Stimulated activated naive B cell treated with anti-CD40 and anti-IgM and Interleukin-4, amounts not matched to agents 10 μg/mL and 1 μg/mL and 100 μg/mL, for 72 hours (primary cell): Measurements from ENCODE around the gene SPEF2.

Source experiments
- ATAC-seq, 2 donors: fragments of 150-1000 bp; cut with Tn5 transposase; replicated peaks; 2 replicates each; pipeline ENCODE4 v1.10.0; 2021; ENCODE audit warnings: moderate library complexity in 1 of 2
- DNase-seq: peaks from one replicate; pipeline ENCODE4 v3.0.0; 2021
- H3K27ac Mint-ChIP-seq: one replicate; pipeline ENCODE4 v1.8.0; 2022; ENCODE audit warnings: mild to moderate bottlenecking, mixed read lengths
- H3K27me3 Mint-ChIP-seq, 2 donors: one replicate each; pipeline ENCODE4 v1.8.0; 2022; ENCODE audit warnings: mixed read lengths in 2 of 2
- H3K36me3 Mint-ChIP-seq, 2 donors: one replicate each; pipeline ENCODE4 v1.8.0; 2022; ENCODE audit warnings: mixed read lengths in 2 of 2, mild to moderate bottlenecking in 1 of 2
- H3K4me1 Mint-ChIP-seq, 2 donors: one replicate each; pipeline ENCODE4 v1.8.0; 2022; ENCODE audit warnings: mixed read lengths in 2 of 2, mild to moderate bottlenecking in 1 of 2
- H3K4me3 Mint-ChIP-seq, 2 donors: one replicate each; pipeline ENCODE4 v1.8.0; 2022; ENCODE audit warnings: mild to moderate bottlenecking in 2 of 2, mixed read lengths in 2 of 2, moderate library complexity in 1 of 2
- H3K9me3 Mint-ChIP-seq, 2 donors: one replicate each; pipeline ENCODE4 v1.8.0; 2022; ENCODE audit warnings: mixed read lengths in 2 of 2, mild to moderate bottlenecking in 1 of 2

Gene SPEF2

DNA sequence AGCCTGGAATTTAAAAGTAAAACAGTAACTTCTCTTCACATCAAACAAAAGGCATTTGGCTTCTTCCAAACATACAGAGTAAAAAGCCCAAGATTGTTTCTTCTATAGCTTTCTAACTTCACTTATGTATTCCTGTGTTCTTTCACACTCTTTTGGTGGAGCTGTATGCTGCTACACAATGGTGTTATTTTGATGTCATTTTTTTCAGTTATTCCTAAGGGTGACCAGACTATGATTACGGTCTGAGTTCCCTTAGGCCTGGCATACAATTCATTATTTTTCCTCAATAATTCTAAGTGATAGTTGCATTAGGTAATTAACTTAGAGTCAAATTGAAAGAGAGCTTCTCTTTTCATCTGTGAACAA, 172.8 kb downstream of the SPEF2 start:
- no peak for DNase-seq
- Mint-ChIP-seq H3K36me3 (no peaks in the 10 kb centered on the region), H3K9me3 (no peaks in the 10 kb centered on the region), H3K4me3 (no peak overlapping the region), H3K27ac (no peak overlapping the region), H3K4me1 (peaks cover 0 to 15% of the 10 kb centered on the region in 2 donors), H3K27me3 (no peaks in the 10 kb centered on the region)
- ATAC-seq = no peak

DNA sequence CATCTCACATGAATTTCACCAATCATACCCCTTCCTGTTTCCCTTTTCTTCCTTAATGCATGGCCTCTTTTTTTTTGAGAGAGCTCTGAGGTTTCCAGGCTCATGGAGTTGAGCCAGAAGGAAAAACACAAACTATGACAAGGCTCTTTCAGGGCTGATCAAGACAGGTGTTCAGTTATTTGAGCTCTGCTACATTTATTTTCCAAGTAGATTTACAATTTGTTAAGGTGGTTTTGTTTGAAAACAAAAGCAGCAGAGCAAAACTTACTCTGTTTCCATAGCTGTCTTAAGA, 176.6 kb downstream of the SPEF2 start:
- no peak for ATAC-seq
- no peak overlapping the region for H3K4me3 Mint-ChIP-seq
- no peaks in the 10 kb centered on the region for H3K27me3 Mint-ChIP-seq
- peaks cover 4 to 19% of the 10 kb centered on the region in 2 donors for H3K4me1 Mint-ChIP-seq
- H3K27ac Mint-ChIP-seq = no peak overlapping the region
- no peaks in the 10 kb centered on the region for H3K36me3 Mint-ChIP-seq
- H3K9me3 Mint-ChIP-seq = no peaks in the 10 kb centered on the region
- no peak for DNase-seq

- Mint-ChIP-seq H3K27ac (no peak overlapping the region), H3K27me3 (no peaks in the 10 kb centered on the region), H3K4me3 (no peak overlapping the region), H3K9me3 (no peaks in the 10 kb centered on the region), H3K36me3 (no peaks in the 10 kb centered on the region), H3K4me1 (peaks cover 4 to 19% of the 10 kb centered on the region in 2 donors)
- ATAC-seq (no peak), DNase-seq (no peak)
These were observed 177.2 kb downstream of the SPEF2 start for GRCh38 chr5:35794684-35795375.

GRCh38 chr5:35799181-35799580, 181.5 kb downstream of the SPEF2 start:
- no peaks in the 10 kb centered on the region for H3K9me3 Mint-ChIP-seq
- H3K27ac Mint-ChIP-seq = no peak overlapping the region
- DNase-seq = no peak
- H3K4me1 Mint-ChIP-seq = peaks cover 8 to 14% of the 10 kb centered on the region in 2 donors
- H3K27me3 Mint-ChIP-seq = no peaks in the 10 kb centered on the region
- no peak overlapping the region for H3K4me3 Mint-ChIP-seq
- H3K36me3 Mint-ChIP-seq = no peaks in the 10 kb centered on the region
- ATAC-seq = no peak

DNA sequence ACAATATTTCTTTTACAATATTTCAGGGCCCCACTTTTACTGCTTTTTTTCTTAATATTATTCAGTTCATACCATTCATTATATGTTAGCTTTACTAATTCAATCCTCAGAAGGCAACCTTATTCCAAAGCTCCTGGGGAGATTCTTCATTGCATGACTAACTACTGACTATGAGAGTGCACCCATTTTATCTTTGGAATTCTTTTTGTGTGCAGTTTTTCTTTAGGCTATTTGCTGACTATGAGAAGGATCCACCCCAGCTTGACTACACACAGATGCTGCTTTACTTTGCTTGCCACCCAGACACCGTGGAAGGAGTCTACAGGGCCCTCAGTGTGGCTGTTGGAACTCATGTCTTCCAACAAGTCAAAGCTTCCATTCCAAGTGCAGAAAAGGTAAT, 182.1 kb downstream of the SPEF2 start:
- Mint-ChIP-seq H3K4me1 (peaks cover 11 to 17% of the 10 kb centered on the region in 2 donors), H3K27me3 (no peaks in the 10 kb centered on the region), H3K36me3 (no peaks in the 10 kb centered on the region), H3K9me3 (no peaks in the 10 kb centered on the region), H3K4me3 (no peak overlapping the region), H3K27ac (no peak overlapping the region)
- DNase-seq (no peak), ATAC-seq (no peak)

DNA sequence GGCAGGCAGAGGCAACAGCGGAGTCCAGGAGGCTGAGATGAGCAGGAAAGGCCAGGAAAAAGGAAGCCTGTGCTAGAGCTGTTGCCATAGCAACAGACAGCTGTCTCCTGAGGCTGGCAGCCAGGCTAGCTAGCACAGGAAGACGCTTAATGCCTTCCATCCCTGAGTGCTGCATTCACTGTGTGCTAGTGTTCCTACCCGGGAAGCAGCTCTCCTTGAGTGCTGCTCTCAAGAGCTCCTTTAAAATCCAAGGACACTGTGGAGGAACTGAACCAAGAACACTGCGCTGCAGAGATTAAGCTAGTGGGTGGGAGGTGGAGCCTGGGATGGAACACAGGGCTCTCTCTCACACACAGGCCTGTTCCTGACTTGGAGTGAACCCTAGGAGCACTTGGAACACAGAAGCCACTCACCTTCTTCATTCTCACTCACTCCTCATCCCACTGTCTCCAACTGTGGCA, 185.6 kb downstream of the SPEF2 start:
- DNase-seq (no peak), ATAC-seq (no peak)
- Mint-ChIP-seq H3K27ac (no peak overlapping the region), H3K4me1 (peaks cover 7 to 9% of the 10 kb centered on the region in 2 donors), H3K4me3 (no peak overlapping the region), H3K9me3 (no peaks in the 10 kb centered on the region), H3K27me3 (no peaks in the 10 kb centered on the region), H3K36me3 (no peaks in the 10 kb centered on the region)

GRCh38 chr5:35804201-35804653, 186.6 kb downstream of the SPEF2 start:
- DNase-seq = no peak
- no peak for ATAC-seq
- Mint-ChIP-seq H3K27ac (no peak overlapping the region), H3K9me3 (no peaks in the 10 kb centered on the region), H3K27me3 (no peaks in the 10 kb centered on the region), H3K4me1 (peaks cover 7 to 9% of the 10 kb centered on the region in 2 donors), H3K36me3 (no peaks in the 10 kb centered on the region), H3K4me3 (no peak overlapping the region)

- Mint-ChIP-seq H3K27me3 (no peaks in the 10 kb centered on the region), H3K4me3 (no peak overlapping the region), H3K27ac (no peak overlapping the region), H3K36me3 (no peaks in the 10 kb centered on the region), H3K9me3 (no peaks in the 10 kb centered on the region), H3K4me1 (peaks cover 7 to 9% of the 10 kb centered on the region in 2 donors)
- ATAC-seq = no peak
- DNase-seq = no peak
These were observed 187.2 kb downstream of the SPEF2 start for GRCh38 chr5:35804841-35805240.

DNA sequence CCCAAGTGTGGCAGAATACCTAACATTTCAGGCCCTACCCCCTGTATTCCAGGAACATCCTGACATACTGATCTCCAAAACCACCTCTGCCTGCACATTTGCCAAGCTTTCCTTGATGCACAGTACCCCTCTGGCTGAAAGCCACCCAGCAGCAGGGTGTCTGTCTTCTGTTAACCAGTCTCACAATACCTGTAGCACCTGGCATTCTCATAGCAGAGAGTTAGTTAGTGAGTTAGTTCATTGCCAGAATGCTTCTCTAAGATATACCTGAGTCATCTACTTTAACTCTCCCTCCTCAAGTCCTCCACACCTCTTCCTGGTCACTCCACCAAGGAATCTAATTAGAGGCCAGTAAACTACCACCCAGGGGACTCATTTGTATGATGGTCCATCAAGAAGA, 192.9 kb downstream of the SPEF2 start:
- no peaks in the 10 kb centered on the region for H3K36me3 Mint-ChIP-seq
- H3K27me3 Mint-ChIP-seq = no peaks in the 10 kb centered on the region
- no peak overlapping the region for H3K4me3 Mint-ChIP-seq
- H3K9me3 Mint-ChIP-seq = no peaks in the 10 kb centered on the region
- no peaks in the 10 kb centered on the region for H3K4me1 Mint-ChIP-seq
- DNase-seq (no peak), ATAC-seq (no peak)
- no peak overlapping the region for H3K27ac Mint-ChIP-seq

DNA sequence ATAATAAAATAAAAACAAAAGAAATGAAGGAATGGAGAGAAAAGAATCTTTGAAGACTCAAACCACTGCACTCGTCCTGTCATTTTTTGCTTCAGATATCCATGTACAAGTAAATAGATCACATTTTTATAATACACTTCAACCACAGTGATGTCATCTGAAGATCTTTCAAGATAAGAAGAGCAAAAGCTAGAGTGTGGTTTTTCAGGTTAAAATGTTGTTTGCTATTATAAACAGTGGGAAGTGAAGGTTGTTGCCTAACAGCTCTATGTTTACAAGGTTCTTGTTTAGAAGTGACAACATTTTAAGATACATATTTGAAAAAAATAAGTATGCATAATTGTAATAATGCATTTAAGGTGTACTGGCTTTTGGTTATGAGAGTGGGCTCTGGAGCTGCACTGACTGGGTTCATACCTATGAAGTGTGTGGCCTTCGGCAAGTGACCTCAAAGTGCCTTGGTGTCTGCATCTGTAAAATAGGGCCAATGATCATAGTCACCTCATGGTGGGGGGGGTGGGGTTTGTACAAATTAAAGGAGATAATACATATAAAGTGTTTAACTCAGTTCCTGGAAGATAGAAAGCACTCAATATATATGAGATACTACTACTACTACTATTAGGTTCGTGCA, 193.6 kb downstream of the SPEF2 start:
- no peak for DNase-seq
- no peaks in the 10 kb centered on the region for H3K9me3 Mint-ChIP-seq
- H3K4me3 Mint-ChIP-seq = no peak overlapping the region
- H3K27me3 Mint-ChIP-seq = no peaks in the 10 kb centered on the region
- H3K36me3 Mint-ChIP-seq = no peaks in the 10 kb centered on the region
- no peak overlapping the region for H3K27ac Mint-ChIP-seq
- ATAC-seq = no peak
- no peaks in the 10 kb centered on the region for H3K4me1 Mint-ChIP-seq

DNA sequence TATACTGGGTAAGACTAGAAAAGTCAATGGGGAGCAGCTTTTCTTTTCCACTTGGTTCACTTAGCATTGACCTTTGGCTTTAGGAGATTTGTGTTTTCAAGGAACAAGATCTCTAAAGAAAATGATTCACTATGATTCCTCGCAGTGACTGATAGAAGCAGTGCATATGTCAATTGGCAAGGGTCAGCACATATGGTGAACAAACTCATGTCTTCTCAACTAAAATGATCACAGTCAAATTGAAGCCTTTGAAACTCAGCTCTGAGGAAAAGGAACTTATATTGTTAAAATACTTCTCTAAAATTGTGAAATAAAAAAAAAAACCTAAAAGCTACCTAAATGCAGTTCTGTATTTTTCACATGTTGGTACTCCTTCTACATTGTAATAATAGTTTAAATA, 195.9 kb downstream of the SPEF2 start:
- Mint-ChIP-seq H3K27ac (no peak overlapping the region), H3K4me3 (no peak overlapping the region), H3K9me3 (no peaks in the 10 kb centered on the region), H3K27me3 (no peaks in the 10 kb centered on the region), H3K4me1 (no peaks in the 10 kb centered on the region), H3K36me3 (no peaks in the 10 kb centered on the region)
- DNase-seq (no peak), ATAC-seq (no peak)

DNA sequence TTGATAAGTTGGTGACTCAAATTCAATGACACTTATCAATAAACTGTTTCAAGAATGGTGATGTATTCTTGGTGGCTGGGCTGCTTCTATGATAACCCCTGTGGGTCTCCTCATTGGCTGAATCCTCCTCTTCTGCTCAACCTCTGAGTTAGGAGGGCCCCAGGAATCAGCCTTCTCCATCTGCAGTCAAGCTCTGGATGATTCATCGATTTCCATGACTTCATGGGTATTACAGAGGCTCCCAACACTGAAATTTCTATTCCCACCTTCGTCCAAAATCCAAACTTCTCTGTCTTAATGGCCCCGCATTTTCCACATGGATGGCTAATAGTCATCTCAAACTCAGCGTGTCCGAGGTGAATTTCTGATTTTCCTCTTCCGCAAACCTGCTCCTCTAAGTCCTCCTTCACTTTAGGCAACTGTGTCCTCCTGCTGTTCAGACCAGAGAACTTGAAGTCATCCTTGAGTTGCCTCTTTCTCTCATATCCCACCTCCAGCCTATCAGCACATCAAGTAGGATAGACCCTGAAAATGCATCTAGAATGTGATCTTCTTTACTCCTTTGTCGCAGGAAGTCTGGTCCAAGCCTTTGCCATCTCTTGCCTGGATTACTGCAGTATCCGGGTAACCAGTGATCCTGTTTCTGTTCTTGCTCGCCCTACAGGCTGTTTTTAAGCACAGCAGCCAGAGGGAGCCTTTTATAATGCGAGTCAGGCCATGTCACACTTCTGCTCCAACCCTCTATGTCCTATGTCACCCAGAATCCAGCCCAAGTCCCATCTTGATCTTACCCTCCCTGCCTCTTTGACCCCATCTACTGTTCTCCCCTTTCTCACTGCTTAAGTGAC, 197.7 kb downstream of the SPEF2 start:
- no peak for DNase-seq
- Mint-ChIP-seq H3K9me3 (no peaks in the 10 kb centered on the region), H3K4me1 (peaks cover 0 to 1% of the 10 kb centered on the region in 2 donors), H3K27me3 (no peaks in the 10 kb centered on the region), H3K27ac (no peak overlapping the region), H3K4me3 (no peak overlapping the region), H3K36me3 (no peaks in the 10 kb centered on the region)
- ATAC-seq = peak; percentile 38 to 50

DNA sequence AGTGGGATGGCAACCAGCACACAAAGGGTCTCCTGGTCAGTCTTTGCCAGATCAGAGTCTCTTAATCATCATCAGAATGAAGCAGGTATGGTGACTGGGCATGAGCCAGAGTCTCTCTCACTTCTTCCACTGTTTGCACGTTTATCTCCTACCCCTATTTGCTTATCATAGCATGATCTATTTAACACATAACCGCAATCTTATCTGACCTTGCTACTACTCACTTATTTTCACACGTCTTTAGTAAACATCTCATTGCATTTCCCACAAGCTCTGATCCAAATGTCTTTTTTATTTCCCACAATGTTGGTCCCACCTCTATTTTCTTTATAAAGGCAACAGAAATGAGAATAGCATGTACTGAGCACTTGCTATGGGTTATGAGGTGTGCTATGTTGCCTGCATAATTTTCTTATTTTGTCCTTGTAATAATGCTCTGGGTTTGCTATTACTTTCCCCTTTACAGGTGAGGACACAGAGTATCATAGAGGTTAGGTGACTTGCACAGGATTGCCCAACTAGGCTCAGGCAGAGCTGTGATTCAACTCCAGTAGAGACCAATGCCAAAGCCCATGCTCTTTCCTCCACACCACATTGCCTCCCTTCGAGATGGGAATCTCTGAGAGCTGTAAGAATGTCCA, 199.3 kb downstream of the SPEF2 start:
- DNase-seq (no peak), ATAC-seq (no peak)
- Mint-ChIP-seq H3K4me3 (no peak overlapping the region), H3K36me3 (no peaks in the 10 kb centered on the region), H3K27ac (no peak overlapping the region), H3K4me1 (peaks cover 5 to 11% of the 10 kb centered on the region in 2 donors), H3K9me3 (peaks cover 0 to 7% of the 10 kb centered on the region in 2 donors), H3K27me3 (no peaks in the 10 kb centered on the region)

GRCh38 chr5:35819026-35819425, 201.4 kb downstream of the SPEF2 start:
- Mint-ChIP-seq H3K36me3 (no peaks in the 10 kb centered on the region), H3K27me3 (no peaks in the 10 kb centered on the region), H3K4me1 (peaks cover 5 to 11% of the 10 kb centered on the region in 2 donors), H3K9me3 (peaks cover 0 to 7% of the 10 kb centered on the region in 2 donors), H3K4me3 (no peak overlapping the region), H3K27ac (no peak overlapping the region)
- DNase-seq (no peak), ATAC-seq (no peak)
